Kidney epithelial cell (primary cell): Measurements from ENCODE around the gene UBASH3A. TPM values are rescaled to one million over a fixed set of nuclear protein-coding genes. Genes with fewer than 3 reads are reported as not detected.

Experiments
- DNase-seq: peaks from one replicate; pipeline ENCODE4 v3.0.0-alpha.2; 2010; ENCODE audit warnings: low read depth
- H3K27me3 ChIP-seq: 2 replicates; pipeline ENCODE4 v1.6.0; 2011; ENCODE audit warnings: low read length; ENCODE audit not compliant: control insufficient read depth, insufficient read depth
- H3K36me3 ChIP-seq: 2 replicates; pipeline ENCODE4 v1.5.1; 2011; ENCODE audit warnings: low read length; ENCODE audit not compliant: control insufficient read depth, insufficient read depth
- H3K4me3 ChIP-seq: 2 replicates; pipeline ENCODE4 v1.5.1; 2011; ENCODE audit warnings: low read depth, mild to moderate bottlenecking, control low read depth, low read length
- CTCF ChIP-seq: IDR thresholded peaks from 2 replicates; pipeline ENCODE4 v1.5.1; 2011; ENCODE audit warnings: mild to moderate bottlenecking, moderate library complexity, low read length, control low read depth, inconsistent platforms; ENCODE audit not compliant: insufficient read depth, poor library complexity, severe bottlenecking
- total RNA-seq: library from RNA; depleted of rRNA; stranded (reverse); fragments of >200 nt; gene quantifications from 2 replicates; pipeline ENCODE4 v1.2.3, GENCODE V29; 2015

Gene UBASH3A
- total RNA-seq, 1 donor from 2014 or later = not detected

DNA sequence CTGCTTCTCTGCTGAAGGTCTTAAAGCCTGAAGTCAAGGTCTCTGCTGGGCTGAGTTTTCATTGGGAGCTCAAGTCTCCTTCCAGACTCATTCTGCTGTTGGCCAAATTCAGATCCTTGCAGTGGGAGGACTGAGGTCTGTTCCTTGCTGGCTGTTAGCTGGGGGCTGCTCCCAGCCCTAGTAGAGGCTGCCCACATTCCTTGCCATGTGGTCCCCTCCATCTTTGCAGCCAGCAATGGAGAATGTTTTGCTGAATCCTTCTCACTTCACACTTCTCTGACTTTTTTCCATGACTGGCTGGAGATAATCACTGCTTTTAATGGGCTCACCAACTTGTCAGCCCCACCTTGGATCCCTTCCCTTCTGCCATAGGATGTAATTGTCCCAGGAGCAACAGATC lies 33.2 kb downstream of the UBASH3A start:
- no peak for TF ChIP-seq CTCF
- no peak for DNase-seq
- H3K4me3 ChIP-seq = no peak overlapping the region
- H3K27me3 ChIP-seq = no peaks in the 10 kb centered on the region
- no peaks in the 10 kb centered on the region for H3K36me3 ChIP-seq

DNA sequence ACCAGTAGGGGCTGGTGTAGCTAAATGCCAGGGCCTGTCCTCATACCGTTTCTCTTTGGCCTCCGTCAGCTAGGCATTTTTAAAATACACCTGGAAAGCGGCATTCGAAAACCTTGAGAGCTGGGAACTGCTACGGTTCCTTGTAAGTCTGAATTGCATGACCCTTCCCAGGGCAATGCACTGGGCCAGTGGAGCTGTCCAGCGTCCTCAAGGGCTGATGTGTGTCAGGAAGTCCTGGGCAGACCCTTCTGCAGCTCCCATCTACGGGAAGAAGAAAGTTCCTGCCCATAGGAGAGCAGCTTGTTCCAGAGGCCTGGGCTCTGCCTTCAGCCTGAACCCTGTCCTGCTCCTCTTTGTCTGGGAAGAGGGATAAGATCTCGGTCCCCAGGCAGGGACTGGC lies 34.1 kb downstream of the UBASH3A start:
- H3K27me3 ChIP-seq = no peaks in the 10 kb centered on the region
- no peak for TF ChIP-seq CTCF
- H3K36me3 ChIP-seq = no peaks in the 10 kb centered on the region
- no peak overlapping the region for H3K4me3 ChIP-seq
- DNase-seq = no peak

- H3K36me3 ChIP-seq = no peaks in the 10 kb centered on the region
- no peaks in the 10 kb centered on the region for H3K27me3 ChIP-seq
- no peak for DNase-seq
- no peak overlapping the region for H3K4me3 ChIP-seq
- TF ChIP-seq CTCF = no peak
Observed at GRCh38 chr21:42438316-42439205, 34.9 kb downstream of the UBASH3A start.

- no peak for TF ChIP-seq CTCF
- H3K36me3 ChIP-seq = no peaks in the 10 kb centered on the region
- no peak overlapping the region for H3K4me3 ChIP-seq
- no peaks in the 10 kb centered on the region for H3K27me3 ChIP-seq
- DNase-seq = no peak
Observed at GRCh38 chr21:42439284-42440186, 35.8 kb downstream of the UBASH3A start.

- DNase-seq = no peak
- H3K36me3 ChIP-seq = no peaks in the 10 kb centered on the region
- TF ChIP-seq CTCF = no peak
- H3K27me3 ChIP-seq = no peaks in the 10 kb centered on the region
- no peak overlapping the region for H3K4me3 ChIP-seq
Observed at GRCh38 chr21:42440187-42440792, 36.6 kb downstream of the UBASH3A start.
